DMS153 treated with DMSO at 0.1 percent for 48 hours (cell line): ENCODE measurements around the gene TECPR2.

Experiments
- DNase-seq: peaks from one replicate; lab custom pipeline; 2025; ENCODE audit not compliant: unreplicated experiment; lab: John Stamatoyannopoulos, UW

TECPR2 gene

DNA sequence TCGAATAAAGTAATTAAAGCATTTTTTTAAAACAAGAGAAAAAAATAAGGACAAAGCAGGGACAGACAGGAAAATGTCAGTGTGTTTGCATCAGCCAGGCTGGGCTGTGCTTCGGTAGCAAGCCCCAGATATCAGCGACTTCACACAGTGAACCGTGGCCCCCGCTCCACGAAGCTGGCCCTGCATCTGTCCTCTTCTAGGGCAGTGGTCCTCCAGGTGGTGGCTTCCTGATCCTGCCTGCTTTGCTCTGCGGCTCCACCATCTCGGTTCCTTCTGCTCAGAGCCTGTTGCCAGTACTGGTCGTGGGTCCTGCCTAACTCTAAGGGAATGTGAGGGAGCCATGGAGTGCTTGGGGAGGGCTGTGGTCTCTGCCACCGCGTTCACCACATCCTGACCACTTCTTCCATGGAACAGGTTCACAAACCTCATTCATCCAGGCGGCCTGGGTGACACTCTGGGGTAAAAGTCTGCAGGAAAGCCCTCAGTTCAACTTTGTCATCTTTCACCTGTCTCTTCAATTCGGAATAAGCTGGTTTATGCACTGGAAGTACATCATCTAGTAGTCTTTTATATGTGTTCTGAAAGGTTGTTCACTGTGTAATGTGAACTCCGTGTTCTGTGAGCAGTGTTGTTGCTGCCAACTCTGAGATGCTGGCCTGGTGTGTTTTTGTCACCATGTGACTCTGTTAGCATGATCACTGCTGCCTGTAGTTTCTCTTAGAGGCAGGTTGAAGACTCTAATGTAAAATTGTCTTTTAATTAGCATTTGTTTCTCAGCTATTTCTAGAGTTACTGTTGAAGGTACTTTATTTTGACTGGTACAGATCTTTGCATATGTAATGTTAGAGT lies 99.0 kb downstream of the TECPR2 start:
- no peak for DNase-seq

DNA sequence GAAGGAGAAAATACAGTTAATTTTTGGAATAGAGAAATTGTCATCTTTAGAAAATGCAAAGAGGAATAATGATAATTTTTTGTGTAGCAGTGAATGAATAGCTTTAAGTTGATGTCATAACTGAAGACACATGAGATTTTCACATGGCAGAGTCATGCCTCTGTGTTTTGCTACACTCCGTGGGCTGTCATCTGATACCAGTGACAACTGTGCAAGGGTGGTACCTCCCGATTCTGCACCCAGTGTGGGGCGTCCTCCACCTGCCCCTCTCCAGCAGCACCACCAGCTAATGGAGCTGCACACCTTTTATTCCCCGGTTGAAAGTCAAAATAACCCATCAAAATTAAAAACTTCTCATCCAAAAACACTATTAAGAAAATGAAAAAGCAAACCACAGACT lies 99.7 kb downstream of the TECPR2 start:
- DNase-seq: no peak

DNA sequence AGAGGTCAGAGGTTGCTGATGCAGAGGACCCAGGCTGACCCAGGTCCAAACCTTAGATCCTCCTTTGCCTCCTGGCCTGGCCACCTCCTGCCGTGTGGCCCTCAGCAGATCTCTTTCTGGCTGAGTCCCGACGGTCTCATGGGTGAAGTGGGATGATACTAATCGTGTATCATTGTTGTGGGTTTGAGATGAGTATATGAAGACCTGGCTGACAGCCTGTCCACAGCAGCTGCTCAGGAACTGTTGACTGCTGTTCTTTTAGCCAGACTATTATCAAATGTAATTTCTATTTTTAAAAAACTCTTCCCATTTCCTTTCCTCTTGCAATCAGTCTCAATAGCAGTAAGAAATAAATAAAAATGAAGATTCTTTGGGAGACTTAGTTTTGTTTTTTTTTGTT lies 101.3 kb downstream of the TECPR2 start:
- DNase-seq: no peak

DNA sequence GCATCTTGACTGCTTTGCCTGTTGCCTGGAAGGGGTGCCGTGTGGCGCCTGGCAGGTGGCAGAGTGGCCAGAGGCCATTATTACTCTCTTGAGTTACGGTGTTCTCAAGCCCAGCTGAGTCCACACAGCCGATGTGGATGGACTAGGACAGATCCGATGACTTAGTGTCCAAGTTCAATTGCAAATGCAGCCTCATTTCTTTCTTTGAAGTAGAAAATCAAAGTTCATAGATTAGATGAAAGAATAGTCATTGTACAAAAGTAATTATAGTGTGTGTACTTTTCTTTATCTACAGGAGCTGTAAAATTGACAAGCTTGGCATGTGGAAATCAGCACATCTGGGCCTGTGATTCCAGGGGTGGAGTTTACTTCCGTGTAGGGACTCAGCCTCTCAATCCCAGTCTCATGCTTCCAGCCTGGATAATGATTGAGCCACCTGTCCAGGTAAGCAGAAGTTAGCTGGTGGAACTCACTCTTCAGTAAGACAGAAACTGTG lies 102.2 kb downstream of the TECPR2 start:
- no peak for DNase-seq

DNA sequence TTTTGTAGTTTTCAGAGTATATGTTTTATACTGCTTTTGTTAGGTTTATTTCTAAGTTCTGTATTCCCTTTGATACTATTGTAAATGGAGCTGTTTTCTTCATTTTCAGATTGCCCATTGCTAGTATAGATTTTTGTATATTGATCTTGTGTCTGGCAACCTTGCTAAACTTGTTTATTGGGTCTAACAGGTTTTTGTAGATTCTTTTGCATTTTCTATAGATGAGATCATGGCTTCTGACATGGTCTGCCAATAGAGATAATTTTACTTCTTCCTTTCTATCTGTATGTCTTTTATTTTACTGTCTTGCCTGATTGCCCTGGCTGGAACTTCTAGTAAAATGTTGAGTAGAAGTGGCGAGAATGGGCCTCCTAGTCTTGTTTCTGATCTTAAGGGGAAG lies 106.5 kb downstream of the TECPR2 start:
- DNase-seq: no peak

DNA sequence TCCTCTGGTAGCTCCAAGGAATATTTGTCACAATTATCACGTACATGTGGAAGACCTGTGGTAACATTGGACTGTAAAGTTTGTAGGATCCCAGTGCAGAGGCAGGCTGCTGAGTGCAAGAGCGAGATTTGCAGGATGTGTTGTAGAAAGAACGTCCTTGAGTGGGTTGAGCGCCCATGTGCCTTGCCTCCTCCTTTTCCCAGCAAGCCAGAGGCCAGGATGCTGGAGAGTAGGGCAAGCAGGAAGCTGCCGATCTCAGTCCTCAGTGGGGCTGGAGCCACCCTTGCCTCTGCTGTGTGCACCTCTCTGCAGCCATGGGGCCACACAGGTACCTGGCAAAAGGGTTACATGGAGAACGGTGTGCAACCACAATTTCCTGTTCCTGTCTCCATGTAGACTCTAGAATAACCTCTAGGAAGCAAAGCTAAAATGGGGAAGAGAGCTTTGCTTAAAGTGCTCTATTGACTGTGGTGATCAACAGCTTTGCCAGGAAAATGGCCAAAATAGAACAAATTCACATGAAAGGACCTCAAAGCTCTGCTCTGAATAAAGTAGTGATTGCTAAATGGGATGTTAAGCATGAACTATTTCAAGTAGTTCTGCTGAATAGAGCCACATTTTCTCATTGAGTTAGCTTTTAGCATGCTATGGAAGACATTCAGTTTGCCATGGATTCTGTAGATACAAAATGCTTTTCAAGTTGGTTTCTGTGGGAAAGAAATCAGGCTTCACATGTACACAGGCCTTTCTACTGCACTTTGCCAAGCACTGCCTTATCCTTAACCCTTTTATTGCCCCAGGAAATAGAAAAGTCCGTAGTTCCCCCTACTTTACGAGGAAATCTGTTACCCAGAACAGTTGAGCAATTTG lies 109.4 kb downstream of the TECPR2 start:
- no peak for DNase-seq

DNA sequence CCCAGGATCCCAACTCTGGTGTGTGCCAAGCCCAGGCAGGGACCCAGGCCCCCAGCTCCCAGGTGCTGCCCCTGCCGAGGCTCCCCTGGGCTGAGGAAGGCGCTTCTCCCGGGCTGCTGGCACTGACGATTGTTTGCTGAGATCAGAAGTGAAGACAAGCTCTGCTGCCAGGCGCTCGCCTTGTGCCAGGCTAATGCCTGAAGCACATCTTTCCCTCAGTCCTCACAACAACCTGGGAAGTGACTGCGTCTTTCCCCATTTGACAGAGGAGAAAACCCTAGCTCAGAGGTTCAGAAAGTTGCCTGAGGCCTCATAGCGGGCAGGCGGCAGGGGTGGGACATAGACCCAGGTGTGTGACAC lies 110.0 kb downstream of the TECPR2 start:
- DNase-seq: no peak

DNA sequence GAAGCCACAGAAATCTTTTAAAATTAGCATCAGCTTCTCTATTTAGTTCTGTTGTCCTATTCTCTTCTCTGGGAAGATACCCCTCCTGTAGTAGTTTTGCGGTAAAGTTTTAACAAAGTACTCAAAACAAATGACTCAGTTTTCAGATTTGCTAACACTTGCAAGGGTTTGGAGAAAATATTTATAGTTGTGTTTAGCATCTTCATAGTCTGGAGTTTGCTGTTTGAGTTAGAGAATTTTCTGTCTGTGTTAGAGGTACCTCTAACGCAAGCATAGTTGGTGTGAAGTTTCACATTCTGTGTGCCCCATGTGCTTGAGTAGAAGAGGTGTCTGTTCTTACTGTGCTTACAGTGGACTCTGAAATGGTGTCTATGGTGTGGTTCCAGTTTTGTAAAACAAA lies 110.8 kb downstream of the TECPR2 start:
- DNase-seq: no peak

DNA sequence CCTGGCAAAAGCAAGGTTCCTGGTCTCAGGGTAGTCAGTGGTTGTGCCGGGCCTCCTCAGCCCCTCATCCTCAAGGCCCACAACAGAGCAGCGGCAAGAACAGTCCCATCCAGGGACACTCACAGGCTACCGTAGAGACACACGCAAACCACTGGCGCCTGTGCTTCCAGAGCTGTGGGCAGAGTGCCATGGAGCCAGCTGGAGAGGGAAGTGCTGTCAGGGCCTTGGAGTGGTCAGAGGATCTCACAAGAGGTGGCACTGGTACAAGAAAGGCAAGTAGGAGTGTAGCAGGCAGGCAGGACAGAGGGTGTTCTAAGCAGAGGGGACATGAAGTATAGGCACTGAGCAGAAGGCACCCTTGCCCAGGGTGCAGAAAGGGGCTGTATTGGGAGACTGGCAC lies 112.2 kb downstream of the TECPR2 start:
- DNase-seq: no peak

DNA sequence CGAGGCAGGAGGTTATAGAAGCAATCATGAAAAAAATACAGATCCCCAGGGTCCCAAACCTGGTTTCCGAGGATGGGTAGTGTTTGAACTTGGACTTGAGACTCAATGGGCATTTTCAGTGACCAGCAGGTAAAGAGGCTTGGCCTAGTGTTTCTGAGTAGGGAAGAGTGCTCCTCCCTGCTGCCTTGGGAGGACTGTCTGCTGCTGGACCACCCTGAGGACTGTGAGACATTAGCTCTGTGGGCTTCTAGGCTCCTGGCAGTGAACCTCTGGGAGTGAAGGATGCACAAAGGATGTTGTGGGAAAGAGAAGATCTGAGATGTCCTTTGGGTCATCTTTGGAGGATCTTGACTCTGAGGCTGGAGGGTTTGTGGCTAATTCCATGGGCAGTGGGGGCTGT lies 116.4 kb downstream of the TECPR2 start:
- no peak for DNase-seq

DNA sequence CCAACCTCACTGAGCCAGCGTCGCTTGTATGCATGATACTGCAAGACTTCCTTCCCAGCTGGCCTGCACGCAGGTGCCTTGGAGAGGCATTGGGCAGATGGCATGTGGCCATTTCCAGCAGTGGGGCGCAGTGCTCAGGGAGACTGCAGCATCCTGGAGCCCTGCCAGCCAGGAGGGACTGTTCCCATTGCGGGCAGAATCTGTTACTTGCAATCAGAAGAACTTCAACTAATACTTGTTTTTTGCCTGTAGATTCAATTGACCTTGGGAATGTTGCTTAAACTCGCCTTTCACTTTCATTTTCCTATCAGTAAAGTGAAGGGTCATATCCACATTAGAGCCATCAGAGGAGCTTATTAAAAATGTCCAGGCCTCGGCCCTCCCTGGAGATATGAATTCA lies 117.0 kb downstream of the TECPR2 start:
- no peak for DNase-seq

DNA sequence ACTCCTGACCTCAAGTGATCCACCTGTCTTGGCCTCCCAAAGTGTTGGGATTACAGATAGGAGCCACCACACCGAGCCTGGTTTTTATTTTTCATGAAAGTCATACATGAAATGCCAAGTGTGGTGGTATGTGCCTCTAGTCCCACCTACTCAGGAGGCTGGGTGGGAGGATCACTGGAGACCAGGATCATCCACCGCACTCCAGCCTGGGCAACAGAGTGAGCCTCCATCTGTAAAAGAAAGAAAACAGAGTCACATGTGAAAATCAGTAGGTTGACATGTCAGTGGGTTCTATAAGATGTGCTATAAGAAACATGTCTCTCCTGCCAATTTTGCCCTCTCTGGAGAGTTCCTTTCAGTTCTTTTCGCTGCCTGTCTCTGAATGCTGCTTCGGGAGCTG lies 118.6 kb downstream of the TECPR2 start:
- no peak for DNase-seq

DNA sequence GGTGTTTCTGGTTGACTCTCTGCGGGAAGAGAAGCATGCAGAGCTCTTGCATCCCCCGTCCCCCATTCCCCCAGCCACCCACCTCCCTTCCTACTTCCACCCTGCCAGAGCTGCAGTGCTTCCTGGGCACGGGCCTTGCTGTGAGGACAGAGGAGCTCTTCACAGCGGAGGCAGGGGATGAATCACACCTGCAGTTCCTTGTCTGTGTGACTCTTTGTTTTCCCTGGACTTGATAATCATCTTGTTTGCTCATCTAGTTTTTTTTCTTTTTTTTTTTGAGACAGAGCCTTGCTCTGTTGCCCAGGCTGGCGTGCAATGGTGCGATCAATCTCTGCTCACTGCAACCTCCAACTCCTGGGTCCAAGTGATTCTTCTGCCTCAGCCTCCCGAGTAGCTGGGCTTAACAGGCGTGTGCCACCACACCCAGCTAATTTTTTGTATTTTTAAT lies 119.1 kb downstream of the TECPR2 start:
- DNase-seq: no peak

DNA sequence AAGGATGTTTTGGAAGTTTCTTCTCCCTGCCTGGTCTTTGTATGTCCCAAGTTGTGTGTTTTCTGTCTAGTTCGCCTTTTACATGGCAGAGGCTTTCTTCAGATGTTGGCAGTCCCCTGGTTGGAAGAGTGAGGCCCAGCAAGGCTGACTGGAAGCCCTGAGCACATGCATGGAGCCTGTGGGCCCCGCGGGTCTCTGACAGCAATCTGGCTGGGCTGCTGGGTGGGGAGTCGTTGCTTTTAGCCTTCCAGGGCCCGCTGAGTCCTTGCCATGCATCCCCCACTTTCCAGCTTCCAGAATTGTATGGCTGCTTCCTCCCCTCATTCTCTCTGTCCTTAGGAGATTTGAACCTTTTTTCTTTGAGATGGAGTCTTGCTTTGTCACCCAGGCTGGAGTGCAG lies 121.6 kb downstream of the TECPR2 start:
- DNase-seq: no peak

DNA sequence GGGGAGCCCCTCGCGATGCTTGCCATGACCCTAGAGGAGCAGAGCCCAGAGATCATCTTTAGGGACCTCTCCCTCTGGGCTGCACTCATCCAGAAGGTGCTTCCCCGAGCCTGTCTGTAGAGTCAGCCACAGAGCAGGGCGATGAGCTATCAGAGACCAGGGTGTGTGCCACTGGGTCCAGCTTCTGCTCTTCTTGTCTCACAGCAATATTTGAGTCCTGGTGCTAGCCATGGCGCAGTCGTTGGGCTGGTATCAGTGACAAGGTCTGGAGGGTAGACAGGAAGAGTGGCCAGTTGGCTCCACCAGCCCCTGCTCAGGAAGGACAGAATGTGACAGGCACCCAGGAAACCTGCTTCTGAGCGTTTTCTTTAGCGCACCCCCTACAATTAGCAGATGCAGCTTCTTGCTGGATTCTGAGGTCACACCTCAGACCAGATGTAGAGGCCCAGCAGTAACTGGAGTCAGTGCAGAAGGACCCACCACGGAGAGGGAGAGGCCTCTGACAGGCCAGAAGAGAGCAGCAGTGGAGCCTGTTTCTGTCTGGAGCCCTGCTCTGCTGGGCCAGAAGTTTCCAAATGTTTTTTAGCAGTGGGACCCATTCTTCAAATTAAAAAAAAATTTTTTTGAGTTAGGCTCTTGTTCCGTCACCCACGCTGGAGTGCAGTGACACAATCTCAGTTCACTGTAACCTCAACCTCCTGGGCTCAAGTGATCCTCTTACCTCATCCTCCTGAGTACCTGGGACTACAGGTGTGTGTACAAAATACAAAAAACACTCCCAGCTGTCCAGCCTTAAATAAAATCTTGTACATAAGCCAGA lies 123.2 kb downstream of the TECPR2 start:
- DNase-seq: no peak

DNA sequence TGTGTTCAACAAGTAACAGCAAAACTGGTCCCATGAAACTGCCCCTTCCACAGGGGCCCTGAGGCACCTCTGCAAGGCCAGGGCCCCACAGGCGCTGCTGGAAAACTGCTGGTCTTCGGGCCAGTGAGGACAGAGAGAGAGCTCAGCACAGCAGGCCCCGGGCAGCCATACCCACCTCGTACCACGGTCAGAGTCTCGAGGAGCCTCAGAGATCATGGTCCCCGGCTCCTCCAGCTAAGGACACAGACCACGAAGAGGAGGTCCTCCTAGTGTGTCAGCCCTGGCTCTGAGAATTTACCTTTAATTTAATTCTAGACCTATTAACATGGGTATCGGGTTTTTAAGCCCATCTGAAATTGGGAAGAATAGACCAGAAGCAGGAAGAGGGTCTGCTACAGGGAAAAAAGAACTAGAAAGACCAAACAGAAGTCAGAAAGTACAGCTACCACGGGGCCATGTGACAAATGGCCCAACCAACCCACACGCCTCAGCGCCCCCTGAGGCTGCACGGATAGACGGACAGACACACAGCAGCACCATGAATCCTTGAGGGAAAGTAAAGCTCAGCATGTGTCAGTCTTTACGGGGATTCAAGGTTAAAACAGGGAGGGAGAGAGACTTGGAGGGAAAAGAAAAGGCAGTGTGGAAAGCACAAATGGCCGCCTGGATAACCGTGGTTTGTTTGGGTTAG lies 123.9 kb downstream of the TECPR2 start:
- no peak for DNase-seq

DNA sequence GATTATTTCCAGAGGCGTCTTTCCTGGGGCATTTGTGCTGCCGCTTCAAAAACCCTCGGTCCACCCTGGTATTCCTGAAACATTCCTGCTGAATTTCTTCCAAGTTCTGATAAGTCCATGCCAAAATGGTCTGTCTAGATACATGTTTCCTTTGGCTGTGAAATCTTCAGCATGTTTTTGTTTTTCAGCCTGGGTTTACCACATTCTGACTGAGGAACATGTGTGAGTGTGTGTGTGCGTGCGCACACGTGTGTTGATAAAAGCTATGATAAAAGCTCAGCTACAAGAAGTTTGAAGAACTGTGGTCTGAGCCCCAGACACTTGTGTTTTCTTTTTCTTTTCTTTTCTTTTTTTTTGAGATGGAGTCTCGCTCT lies 124.5 kb downstream of the TECPR2 start:
- DNase-seq: no peak

DNA sequence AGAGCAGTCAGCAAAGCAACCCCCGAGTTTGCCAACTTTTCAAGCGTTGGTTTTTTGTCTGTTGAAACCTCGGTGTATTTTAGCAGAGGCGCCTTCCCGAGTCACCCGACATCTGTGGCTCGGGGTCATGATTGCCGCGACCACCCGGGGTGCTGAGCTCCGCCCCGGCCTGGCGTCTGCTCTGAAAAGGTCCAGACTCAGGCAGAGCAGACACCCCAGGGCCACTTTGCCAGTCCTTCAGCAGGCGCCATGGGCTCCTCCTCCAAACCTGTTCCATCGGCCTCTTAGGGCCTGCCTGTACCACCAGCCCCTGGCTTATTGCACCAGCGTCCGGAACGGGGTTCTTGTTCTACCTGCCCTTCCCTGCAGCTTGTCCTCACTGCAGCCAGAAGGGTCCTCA lies 127.7 kb downstream of the TECPR2 start:
- no peak for DNase-seq

DNA sequence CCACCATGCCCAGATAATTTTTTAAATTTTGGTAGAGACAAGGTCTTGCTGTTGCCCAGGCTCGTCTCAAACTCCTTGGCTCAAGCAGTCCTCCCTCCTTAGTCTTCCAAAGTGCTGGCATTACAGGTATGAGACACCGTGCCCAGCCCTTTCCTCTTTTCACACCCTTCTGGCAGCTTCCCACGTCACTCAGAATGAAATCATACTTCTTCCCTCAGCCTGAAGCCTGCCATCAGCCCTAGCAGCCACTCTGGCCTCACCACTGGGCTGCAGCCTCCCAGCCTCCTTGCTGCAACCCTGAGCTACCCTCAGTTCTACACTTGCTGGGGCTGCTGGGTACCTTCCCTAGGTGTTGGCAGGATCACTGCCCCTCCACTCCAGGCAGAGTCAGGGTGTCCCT lies 128.6 kb downstream of the TECPR2 start:
- DNase-seq: no peak

DNA sequence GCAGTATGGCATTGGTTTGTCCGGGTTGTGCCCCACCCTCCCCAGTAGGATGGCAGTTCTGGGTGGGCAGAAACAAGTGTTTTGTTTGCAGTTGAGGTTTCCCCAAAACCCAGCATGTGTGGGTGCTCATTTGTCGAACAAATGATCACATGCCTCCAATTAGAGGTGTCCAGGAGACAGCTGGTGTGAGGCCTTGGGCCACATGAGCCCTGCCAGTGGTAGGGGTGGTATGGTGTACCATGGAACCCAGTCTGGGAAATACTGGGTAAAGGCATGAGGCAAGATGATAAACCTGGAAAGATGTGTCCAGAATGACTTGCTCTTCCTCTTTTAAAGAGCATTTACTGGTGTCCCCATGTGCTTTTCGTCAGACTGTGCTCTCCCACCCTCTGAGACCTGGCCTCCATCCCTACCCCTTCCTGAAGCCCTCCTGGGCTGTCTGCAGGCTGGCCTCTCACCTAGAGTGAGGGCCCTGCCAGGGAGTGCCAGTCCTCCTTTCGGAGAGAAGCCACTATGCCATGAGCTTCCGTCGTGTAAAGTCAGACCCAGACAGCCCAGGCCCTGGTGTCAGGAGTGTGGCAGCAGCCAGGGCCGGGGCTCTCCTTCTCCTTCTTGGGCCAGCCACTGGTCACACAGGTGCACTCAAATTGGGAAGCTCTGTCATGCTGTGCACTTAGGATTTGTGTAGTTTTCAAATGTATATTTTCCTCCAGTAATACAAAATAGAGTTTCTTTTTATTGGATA lies 129.2 kb downstream of the TECPR2 start:
- DNase-seq: no peak
